ENCODE data around the gene SAMHD1. TPM values are rescaled to one million over a fixed set of nuclear protein-coding genes. Genes with fewer than 3 reads are reported as not detected.
"Not testable (repeated sequence)": the region's sequence is repeated elsewhere in the genome, so short reads cannot be mapped to it uniquely, and the experiment has no call there.

Gene SAMHD1
- total RNA-seq, 2 donors from 2014 or later = 33.2 to 49.2 TPM

DNA sequence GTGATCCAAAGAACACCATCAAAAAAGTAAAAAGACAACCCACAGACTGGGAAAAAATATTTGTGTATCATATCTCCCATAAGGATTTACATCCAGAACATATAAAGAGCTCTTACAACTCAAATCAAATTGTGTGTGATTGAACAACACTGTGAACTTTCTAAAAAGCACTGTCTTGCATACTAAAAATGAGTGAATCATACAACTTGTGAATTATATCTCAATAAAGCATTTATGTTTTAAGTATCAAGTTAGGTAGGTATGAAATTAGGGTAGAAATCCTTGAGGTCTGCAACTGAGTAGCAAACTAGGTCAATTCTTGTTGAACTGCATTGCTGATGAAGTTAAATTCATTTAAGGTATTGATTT, 14.1 kb downstream of the SAMHD1 start:
- ATAC-seq (replicated peaks in 1 of 2) (no peak), DNase-seq (no peak)
- H3K27ac Mint-ChIP-seq = peak overlapping the region; percentile 62
- H3K36me3 Mint-ChIP-seq (ENCODE audit: insufficient read depth in 2 of 2) = peaks cover 10 to 23% of the 10 kb centered on the region in 2 donors
- no peaks in the 10 kb centered on the region for H3K9me3 Mint-ChIP-seq
- no peak overlapping the region for H3K4me3 Mint-ChIP-seq
- no peaks in the 10 kb centered on the region for H3K27me3 Mint-ChIP-seq (ENCODE audit: low read depth)
- H3K4me1 Mint-ChIP-seq (ENCODE audit: low read depth) = peaks cover 47% of the 10 kb centered on the region

DNA sequence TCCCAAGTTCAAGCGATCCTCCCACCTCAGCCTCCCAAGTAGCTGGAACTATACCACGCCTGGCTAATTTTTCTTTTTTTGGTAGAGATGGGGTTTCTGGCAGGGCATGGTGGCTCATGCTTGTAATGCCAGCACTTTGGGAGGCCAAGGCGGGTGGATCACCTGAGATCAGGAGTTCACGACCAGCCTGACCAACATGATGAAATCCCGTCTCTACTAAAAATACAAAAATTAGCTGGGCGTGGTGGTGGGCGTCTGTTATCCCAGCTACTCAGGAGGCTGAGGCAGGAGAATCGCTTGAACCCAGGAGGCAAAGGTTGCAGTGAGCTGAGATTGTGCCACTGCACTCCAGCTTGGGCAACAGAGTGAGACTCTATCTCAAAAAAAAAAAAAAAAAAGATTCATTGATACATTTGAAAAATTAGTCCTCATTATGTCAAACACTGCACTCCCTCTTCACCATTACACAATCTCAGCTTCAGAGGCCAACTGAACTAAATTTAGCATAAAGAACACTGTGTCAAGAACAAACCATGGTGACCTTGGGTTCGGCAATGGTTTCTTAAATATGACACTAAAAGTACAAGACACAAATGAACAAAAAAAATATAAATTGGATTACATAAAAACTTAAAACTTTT, 14.6 kb downstream of the SAMHD1 start:
- Mint-ChIP-seq H3K36me3 (ENCODE audit: insufficient read depth in 2 of 2) (peaks cover 10 to 24% of the 10 kb centered on the region in 2 donors), H3K27ac (peak overlapping the region; percentile 62)

DNA sequence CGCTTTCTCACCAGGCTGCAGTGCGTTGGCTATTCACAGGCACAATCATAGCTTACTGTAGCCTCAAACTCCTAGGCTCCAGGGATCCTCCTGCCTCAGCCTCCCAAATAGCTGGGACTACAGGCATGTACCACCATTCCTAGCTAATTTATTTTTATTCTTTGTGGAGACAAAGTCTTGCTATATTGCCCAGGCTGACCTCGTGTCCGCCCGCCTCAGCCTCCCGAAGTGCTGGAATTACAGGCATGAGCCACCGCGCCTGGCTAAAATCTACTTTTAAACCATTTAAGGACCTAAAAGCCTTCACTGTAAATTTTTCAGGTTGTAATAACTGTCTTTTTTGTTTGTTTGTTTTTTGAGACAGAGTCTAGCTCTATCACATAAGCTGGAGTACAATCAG, 15.2 kb downstream of the SAMHD1 start:
- Mint-ChIP-seq H3K4me1 (ENCODE audit: low read depth) (peaks cover 45% of the 10 kb centered on the region), H3K4me3 (no peak overlapping the region), H3K27ac (no peak overlapping the region), H3K27me3 (ENCODE audit: low read depth) (no peaks in the 10 kb centered on the region), H3K9me3 (no peaks in the 10 kb centered on the region), H3K36me3 (ENCODE audit: insufficient read depth in 2 of 2) (peaks cover 10 to 26% of the 10 kb centered on the region in 2 donors)
- DNase-seq (no peak), ATAC-seq (replicated peaks in 1 of 2) (no peak)

More for the DNA sequence above, 14.6 kb downstream of the SAMHD1 start:
- not testable (repeated sequence) for H3K9me3 Mint-ChIP-seq; H3K4me3 Mint-ChIP-seq; DNase-seq; H3K27me3 Mint-ChIP-seq (ENCODE audit: low read depth); ATAC-seq (replicated peaks in 1 of 2)
- H3K4me1 Mint-ChIP-seq (ENCODE audit: low read depth) = peaks cover 45% of the 10 kb centered on the region

DNA sequence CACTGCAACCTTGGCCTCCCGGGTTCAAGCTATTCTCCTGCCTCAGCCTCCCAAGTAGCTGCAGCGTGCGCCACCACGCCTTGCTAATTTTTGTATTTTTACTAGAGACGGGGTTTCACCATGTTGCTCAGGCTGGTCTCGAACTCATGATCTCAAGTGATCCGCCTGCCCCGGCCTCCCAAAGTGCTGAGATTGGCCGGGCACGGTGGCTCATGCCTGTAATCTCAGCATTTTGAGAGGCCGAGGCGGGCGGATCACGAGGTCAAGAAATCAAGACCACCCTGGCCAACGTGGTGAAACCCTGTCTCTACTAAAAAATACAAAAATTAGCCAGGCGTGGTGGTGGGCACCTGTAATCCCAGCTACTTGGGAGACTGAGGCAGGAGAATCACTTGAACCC, 17.9 kb downstream of the SAMHD1 start:
- H3K27me3 Mint-ChIP-seq (ENCODE audit: low read depth); H3K27ac Mint-ChIP-seq; H3K9me3 Mint-ChIP-seq; DNase-seq; ATAC-seq (replicated peaks in 1 of 2); H3K4me3 Mint-ChIP-seq: not testable (repeated sequence)
- peaks cover 43% of the 10 kb centered on the region for H3K4me1 Mint-ChIP-seq (ENCODE audit: low read depth)
- peaks cover 10 to 32% of the 10 kb centered on the region in 2 donors for H3K36me3 Mint-ChIP-seq (ENCODE audit: insufficient read depth in 2 of 2)

DNA sequence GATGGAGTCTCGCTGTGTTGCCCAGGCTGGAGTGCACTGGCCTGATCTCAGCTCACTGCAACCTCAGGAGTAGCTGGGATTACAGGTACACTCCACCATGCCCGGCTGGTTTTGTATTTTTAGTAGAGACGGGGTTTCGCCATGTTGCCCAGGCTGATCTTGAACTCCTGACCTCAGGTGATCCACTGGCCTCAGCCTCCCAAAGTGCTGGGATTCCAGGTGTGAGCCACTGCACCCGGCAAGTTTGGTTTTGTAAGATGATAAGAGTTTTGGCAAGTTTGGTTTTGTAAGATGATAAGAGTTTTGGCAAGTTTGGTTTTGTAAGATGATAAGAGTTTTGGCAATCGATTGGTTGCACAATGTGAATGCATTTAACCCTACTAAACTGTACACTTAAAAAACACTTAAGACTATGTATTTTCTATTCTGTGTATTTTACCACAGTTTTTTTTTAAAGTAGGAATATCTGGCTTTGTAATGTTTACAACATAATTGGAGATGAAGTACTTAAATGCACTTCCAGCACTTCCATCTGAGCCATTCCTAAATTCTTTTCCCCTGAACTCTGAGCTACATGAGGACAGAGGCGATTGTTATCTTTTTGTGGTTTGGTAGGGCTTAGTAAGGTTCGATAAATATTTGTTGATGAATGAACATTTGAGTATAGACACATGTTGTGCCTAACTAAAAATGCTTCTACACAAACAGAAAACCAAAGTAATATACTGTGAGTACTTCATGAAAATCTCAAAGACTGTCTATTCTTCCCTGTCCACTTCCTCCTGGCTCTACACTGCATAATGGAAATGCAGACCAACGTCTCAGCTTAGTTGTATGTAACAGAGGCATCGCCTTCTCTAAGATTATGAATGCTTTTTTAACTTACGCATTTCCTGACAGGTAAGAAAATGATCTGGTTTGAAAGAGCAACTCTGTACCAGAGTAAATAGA, 18.8 kb downstream of the SAMHD1 start:
- Mint-ChIP-seq H3K36me3 (ENCODE audit: insufficient read depth in 2 of 2) (peaks cover 10 to 35% of the 10 kb centered on the region in 2 donors), H3K27me3 (ENCODE audit: low read depth) (no peaks in the 10 kb centered on the region), H3K4me3 (no peak overlapping the region), H3K27ac (peak overlapping the region; percentile 60), H3K9me3 (no peaks in the 10 kb centered on the region), H3K4me1 (ENCODE audit: low read depth) (peaks cover 43% of the 10 kb centered on the region)
- DNase-seq (no peak), ATAC-seq (replicated peaks in 1 of 2) (no peak)

DNA sequence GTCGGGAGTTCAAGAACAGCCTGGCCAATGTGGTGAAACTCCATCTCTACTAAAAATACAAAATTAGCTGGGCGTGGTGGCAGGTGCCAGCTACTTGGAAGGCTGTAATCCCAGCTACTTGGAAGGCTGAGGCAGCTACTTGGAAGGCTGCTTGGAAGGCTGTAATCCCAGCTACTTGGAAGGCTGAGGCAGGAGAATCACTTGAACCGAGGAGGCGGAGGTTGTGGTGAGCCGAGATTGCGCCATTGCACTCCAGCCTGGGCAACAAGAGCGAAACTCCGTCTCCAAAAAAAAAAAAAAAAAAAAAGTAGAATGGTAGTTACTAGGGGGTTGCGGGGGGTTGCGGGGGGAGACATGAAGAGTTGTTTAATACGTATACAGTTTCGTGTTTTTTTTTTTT, 19.4 kb downstream of the SAMHD1 start:
- H3K4me3 Mint-ChIP-seq; ATAC-seq (replicated peaks in 1 of 2); DNase-seq; H3K9me3 Mint-ChIP-seq; H3K27me3 Mint-ChIP-seq (ENCODE audit: low read depth): not testable (repeated sequence)
- Mint-ChIP-seq H3K4me1 (ENCODE audit: low read depth) (peaks cover 39% of the 10 kb centered on the region), H3K27ac (peak overlapping the region; percentile 57), H3K36me3 (ENCODE audit: insufficient read depth in 2 of 2) (peaks cover 10 to 34% of the 10 kb centered on the region in 2 donors)

DNA sequence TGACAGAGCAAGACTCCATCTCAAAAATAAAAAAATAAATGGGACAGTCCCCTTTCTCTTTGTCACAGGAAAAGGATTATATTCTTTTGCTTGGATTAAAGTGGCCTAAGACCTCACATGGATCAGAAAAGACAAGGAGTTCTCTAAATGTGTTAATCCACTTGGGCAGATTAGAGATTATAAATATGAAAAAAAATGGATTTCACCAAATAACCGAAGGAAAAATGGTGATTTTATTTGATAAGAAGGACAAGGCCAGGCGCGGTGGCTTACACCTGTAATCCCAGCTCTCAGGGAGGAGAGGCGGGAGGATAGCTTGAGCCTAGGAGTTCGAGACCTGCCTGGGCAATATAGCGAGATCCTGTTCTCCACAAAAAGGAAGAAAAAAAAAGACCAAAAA, 21.8 kb downstream of the SAMHD1 start:
- Mint-ChIP-seq H3K9me3 (no peaks in the 10 kb centered on the region), H3K4me3 (peak overlapping the region; percentile 11 to 93), H3K27me3 (ENCODE audit: low read depth) (no peaks in the 10 kb centered on the region), H3K27ac (peak overlapping the region; percentile 98), H3K4me1 (ENCODE audit: low read depth) (peaks cover 45% of the 10 kb centered on the region), H3K36me3 (ENCODE audit: insufficient read depth in 2 of 2) (peaks cover 10 to 41% of the 10 kb centered on the region in 2 donors)
- DNase-seq (no peak), ATAC-seq (replicated peaks in 1 of 2) (no peak)

DNA sequence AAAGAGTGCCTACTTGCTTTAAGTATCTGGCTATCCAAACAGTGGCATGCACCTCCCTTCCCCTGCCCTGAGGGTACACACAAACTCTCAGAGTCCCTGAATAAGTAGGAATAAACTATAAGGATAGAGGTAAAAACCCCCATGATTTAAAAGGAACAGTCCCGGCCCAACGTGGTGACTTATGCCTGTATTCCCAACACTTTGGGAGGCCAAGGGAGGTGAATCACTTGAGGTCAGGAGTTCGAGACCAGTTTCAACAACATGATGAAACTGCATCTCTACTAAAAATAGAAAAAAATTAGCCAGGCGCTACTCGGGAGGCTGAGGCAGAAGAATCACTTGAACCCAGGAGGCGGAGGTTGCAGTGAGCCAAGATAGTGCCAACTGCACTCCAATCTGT, 22.2 kb downstream of the SAMHD1 start:
- peaks cover 49% of the 10 kb centered on the region for H3K4me1 Mint-ChIP-seq (ENCODE audit: low read depth)
- ATAC-seq (replicated peaks in 1 of 2) (no peak), DNase-seq (no peak)
- H3K27me3 Mint-ChIP-seq (ENCODE audit: low read depth) = no peaks in the 10 kb centered on the region
- H3K9me3 Mint-ChIP-seq = no peaks in the 10 kb centered on the region
- peaks cover 11 to 44% of the 10 kb centered on the region in 2 donors for H3K36me3 Mint-ChIP-seq (ENCODE audit: insufficient read depth in 2 of 2)
- H3K4me3 Mint-ChIP-seq = no peak overlapping the region
- peak overlapping the region; percentile 98 for H3K27ac Mint-ChIP-seq

DNA sequence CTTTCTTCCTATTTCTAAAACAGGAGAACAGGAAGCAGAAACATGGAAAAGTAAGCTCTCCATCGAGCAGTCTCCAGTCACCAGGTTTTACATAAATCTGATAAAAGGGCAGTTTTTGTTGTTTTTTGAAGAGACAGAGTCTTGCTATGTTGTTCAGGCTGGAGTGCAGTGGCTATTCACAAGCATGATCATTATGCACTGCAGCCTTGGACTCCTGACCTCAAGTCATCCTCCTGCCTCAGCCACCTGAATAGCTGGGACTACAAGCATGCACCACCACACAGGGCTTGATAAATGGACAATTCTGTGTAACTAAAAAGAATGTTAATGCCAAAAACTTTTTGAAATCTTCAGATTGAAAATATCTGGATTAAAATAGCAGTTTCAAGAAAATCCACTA, 23.8 kb downstream of the SAMHD1 start:
- ATAC-seq (replicated peaks in 1 of 2) (no peak), DNase-seq (no peak)
- H3K4me3 Mint-ChIP-seq = no peak overlapping the region
- peaks cover 13 to 41% of the 10 kb centered on the region in 2 donors for H3K36me3 Mint-ChIP-seq (ENCODE audit: insufficient read depth in 2 of 2)
- no peaks in the 10 kb centered on the region for H3K27me3 Mint-ChIP-seq (ENCODE audit: low read depth)
- no peaks in the 10 kb centered on the region for H3K9me3 Mint-ChIP-seq
- peaks cover 52% of the 10 kb centered on the region for H3K4me1 Mint-ChIP-seq (ENCODE audit: low read depth)
- H3K27ac Mint-ChIP-seq = no peak overlapping the region

DNA sequence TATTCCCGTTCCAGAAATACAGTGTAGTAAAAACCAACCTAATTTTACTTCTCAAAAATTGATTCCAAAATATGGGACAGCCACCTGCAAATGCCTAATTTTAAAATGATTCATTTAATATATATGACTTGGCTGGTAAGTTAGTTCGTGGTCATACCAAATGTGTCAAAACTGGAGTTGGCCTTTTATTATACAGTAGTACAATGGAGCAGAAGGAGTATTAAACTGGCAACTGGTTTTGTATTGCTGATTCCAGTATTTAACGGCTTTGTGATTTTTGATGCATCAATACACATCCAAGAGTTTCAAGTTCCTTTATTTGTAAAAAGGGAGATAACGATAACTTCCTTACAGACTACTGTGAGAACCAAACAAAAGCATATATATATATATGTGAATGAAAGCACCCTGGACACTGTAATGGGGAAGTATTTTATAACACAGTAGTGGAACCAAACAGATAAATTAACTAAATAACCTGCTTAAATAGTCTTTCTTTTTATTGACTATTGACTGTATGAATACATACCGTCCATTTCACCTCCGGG, 24.8 kb downstream of the SAMHD1 start:
- H3K9me3 Mint-ChIP-seq = no peaks in the 10 kb centered on the region
- H3K4me3 Mint-ChIP-seq = no peak overlapping the region
- peaks cover 10 to 37% of the 10 kb centered on the region in 2 donors for H3K36me3 Mint-ChIP-seq (ENCODE audit: insufficient read depth in 2 of 2)
- no peaks in the 10 kb centered on the region for H3K27me3 Mint-ChIP-seq (ENCODE audit: low read depth)
- ATAC-seq (replicated peaks in 1 of 2) (no peak), DNase-seq (no peak)
- H3K4me1 Mint-ChIP-seq (ENCODE audit: low read depth) = peaks cover 44% of the 10 kb centered on the region
- no peak overlapping the region for H3K27ac Mint-ChIP-seq

DNA sequence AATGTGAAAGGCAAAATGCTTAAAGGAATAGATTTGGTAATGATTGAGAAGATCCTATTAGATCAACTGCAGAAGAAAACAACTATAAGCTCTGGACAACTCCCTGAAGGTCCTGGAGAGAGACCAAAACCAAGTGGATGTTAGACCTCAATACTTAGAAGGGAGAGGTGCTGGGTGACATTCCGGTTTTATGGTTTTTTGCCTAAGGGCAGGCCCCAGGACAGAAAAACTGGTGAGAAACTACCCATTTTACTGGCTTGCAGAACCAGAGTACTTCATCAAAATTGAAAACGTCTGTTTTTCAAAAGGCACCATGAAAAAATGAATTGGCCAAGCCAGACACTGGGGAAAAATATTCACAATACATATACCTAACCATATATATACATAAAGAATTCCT, 26.3 kb downstream of the SAMHD1 start:
- DNase-seq = no peak
- peaks cover 4 to 31% of the 10 kb centered on the region in 2 donors for H3K36me3 Mint-ChIP-seq (ENCODE audit: insufficient read depth in 2 of 2)
- no peaks in the 10 kb centered on the region for H3K27me3 Mint-ChIP-seq (ENCODE audit: low read depth)
- H3K27ac Mint-ChIP-seq = peak overlapping the region; percentile 85
- H3K4me3 Mint-ChIP-seq = no peak overlapping the region
- ATAC-seq (replicated peaks in 1 of 2) = no peak
- no peaks in the 10 kb centered on the region for H3K9me3 Mint-ChIP-seq
- H3K4me1 Mint-ChIP-seq (ENCODE audit: low read depth) = peaks cover 29% of the 10 kb centered on the region

DNA sequence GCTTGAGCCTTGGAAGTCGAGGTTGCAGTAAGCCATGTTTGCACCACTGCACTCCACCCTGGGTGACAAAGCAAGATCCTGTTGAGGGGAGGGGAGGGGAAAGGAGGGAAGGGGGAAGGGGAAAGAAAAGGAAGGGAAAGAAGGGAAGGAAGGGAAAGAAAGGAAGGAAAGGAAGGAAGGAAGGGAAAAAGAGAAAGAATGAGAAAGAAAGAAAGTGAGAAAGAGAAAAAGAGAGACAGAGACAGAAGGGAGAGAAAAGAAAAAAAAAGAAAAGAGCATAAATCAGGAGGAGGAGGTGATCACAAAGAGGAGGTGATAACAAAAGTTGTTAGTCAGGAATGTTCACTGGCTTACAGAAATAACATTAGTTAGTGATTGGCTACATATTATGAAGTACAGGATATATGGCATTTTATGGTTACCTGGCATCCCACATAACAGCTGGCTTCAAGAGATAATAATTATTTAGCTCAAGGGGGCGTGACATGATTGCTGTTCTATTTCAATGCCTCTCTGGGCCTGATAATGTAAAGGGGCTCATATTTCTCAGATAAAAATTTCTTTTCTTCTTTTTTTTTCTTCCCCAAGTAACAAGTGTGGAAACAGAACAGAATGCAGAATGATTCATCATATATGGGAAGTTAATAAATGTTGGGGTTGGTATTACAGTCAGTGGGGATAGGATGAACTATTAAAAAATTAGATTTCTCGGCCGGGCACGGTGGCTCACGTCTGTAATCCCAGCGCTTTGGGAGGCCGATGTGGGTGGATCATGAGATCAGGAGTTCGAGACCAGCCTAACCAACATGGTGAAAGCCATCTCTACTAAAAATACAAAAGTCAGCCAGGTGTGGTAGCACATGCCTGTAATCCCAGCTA, 27.1 kb downstream of the SAMHD1 start:
- Mint-ChIP-seq H3K9me3 (no peaks in the 10 kb centered on the region), H3K36me3 (ENCODE audit: insufficient read depth in 2 of 2) (peaks cover 4 to 26% of the 10 kb centered on the region in 2 donors)

More for the DNA sequence above, 27.1 kb downstream of the SAMHD1 start:
- ATAC-seq (replicated peaks in 1 of 2) = no peak
- Mint-ChIP-seq H3K27ac (peak overlapping the region; percentile 93), H3K4me3 (no peak overlapping the region), H3K4me1 (ENCODE audit: low read depth) (peaks cover 27% of the 10 kb centered on the region), H3K27me3 (ENCODE audit: low read depth) (no peaks in the 10 kb centered on the region)
- DNase-seq = no peak
